ENCODE measurements around the gene CACNB2. TPM values are rescaled to one million over a fixed set of nuclear protein-coding genes. Genes with fewer than 3 reads are reported as not detected.

CACNB2 gene
- total and polyA plus RNA-seq, 10 of the 15 experiments (the other 5 are each of a cell fraction or from before 2014, with no cell fraction given): 0.62 to 8.1 (median 1.2) TPM

DNA sequence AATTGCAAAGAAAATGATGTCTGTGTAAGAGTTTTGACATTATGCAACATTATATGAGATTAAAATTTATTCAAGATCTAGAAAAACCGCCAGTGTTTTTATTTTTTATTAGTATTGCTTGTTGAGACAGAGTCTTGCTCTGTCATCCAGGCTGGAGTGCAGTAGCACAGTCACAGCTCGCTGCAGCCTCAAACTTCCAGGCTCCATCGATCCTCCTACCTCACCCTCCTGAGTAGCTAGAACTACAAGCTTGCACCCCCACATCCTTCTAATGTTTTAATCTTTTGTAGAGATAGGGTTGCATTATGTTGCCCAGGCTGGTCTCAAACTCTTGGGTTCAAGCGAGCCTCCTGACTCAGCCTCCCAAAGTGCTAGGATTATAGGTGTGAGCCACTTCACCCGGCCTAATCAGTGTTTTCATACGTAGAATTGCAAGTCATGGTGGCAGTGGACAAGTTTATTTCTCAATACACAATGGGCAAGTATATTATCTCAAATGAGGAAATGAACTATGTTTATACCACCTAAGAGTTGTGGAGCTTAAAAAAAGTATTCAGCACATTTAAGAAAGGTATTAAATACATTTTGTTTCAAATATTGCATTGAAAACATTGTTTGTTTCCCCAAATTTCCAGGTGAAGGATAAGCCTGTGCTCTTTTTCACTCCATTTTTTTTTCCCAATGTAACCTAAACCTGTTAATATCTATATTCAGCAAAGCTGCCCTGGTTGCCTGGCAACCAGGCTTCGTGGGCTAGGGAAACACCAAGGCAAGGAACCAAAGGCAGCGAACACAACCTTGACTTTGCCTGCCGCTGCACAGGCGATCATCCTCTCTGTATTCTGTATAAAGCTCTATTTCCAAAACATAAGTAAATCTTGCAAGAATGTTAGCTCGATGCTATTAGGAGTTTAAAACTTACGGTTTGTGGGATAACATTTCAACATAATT is 163.9 kb downstream of the CACNB2 start:
- no peaks in the 10 kb centered on the region for H3K9me3 ChIP-seq (replicated peaks; ENCODE audit: control insufficient read depth, insufficient read depth, low read length)
- FAIRE-seq: no peak
- no peak for DNase-seq (ENCODE audit: low read depth, low spot score)
- ChIA-PET SMC1A (ENCODE audit: uncharacterized antibody, unreplicated experiment) (interaction anchor here (0.6 to 1.8 kb wide), 4 partner anchors 8 to 387 kb away, joined by 3 to 5 read pairs (median 3); no protein-coding TSS in a partner anchor), POLR2A (no interaction called here), CTCF (interaction anchor here (1.7 kb wide), 1 partner anchor 8 kb away, joined by 9 read pairs; no protein-coding TSS in a partner anchor), RAD21 (ENCODE audit: unreplicated experiment) (no interaction called here)
- in situ Hi-C loops (cut with MboI): no loop called here
- no TSS peak for BruUV-seq (replicated peaks)
- H3K4me2 ChIP-seq (ENCODE audit: control insufficient read depth, insufficient read depth): no peak overlapping the region
- no peaks in the 10 kb centered on the region for H3K36me3 ChIP-seq (ENCODE audit: control insufficient read depth in 2 of 2, insufficient read depth in 2 of 2, low read length in 1 of 2)
- ATAC-seq: no peak
- H2AFZ ChIP-seq (ENCODE audit: control insufficient read depth, low read depth, low read length): no peak overlapping the region
- H3K27me3 ChIP-seq (replicated peaks in 1 of 2; ENCODE audit: control insufficient read depth in 2 of 2, insufficient read depth in 2 of 2, low read length in 1 of 2): no peaks in the 10 kb centered on the region; a peak in 1 of 4 replicates
- H3K79me2 ChIP-seq (ENCODE audit: control insufficient read depth, insufficient read depth, low read length): no peaks in the 10 kb centered on the region
- TF ChIP-seq RB1 (IDR thresholded peaks at IDR 0.05; ENCODE audit: borderline replicate concordance) (no peak), CHD1 (IDR thresholded peaks at IDR 0.05; ENCODE audit: low read depth, low read length) (no peak), DPF2 (IDR thresholded peaks at IDR 0.05) (no peak), RBBP5 (conservative IDR thresholded peaks at IDR 0.05) (no peak), SIN3A (IDR thresholded peaks at IDR 0.05; ENCODE audit: low read depth, low read length) (no peak), HDGF (IDR thresholded peaks at IDR 0.05) (no peak), KLF5 (IDR thresholded peaks at IDR 0.05; ENCODE audit: partially characterized antibody) (no peak), ASH2L (IDR thresholded peaks at IDR 0.05; ENCODE audit: borderline replicate concordance, low read depth) (no peak), SREBF1 (IDR thresholded peaks at IDR 0.05; ENCODE audit: low read length) (no peak), KAT2A (conservative IDR thresholded peaks at IDR 0.05; ENCODE audit: control insufficient read depth, low read depth, low read length) (no peak), NR2F1 (conservative IDR thresholded peaks at IDR 0.05) (no peak), JUND (IDR thresholded peaks at IDR 0.05; ENCODE audit: low read depth, low read length) (no peak), ZZZ3 (IDR thresholded peaks at IDR 0.05; ENCODE audit: control insufficient read depth, insufficient read length, low read depth) (no peak), IKZF1 (conservative IDR thresholded peaks at IDR 0.05) (no peak), MTA3 (IDR thresholded peaks at IDR 0.05; ENCODE audit: borderline replicate concordance, low read length) (no peak), BHLHE40 (IDR thresholded peaks at IDR 0.05; ENCODE audit: borderline replicate concordance in 1 of 2, low read depth in 2 of 2, low read length in 1 of 2) (no peak), NFYA (IDR thresholded peaks at IDR 0.05; ENCODE audit: borderline replicate concordance, low read depth, low read length) (no peak)
- TF ChIP-seq, protein P1, sequence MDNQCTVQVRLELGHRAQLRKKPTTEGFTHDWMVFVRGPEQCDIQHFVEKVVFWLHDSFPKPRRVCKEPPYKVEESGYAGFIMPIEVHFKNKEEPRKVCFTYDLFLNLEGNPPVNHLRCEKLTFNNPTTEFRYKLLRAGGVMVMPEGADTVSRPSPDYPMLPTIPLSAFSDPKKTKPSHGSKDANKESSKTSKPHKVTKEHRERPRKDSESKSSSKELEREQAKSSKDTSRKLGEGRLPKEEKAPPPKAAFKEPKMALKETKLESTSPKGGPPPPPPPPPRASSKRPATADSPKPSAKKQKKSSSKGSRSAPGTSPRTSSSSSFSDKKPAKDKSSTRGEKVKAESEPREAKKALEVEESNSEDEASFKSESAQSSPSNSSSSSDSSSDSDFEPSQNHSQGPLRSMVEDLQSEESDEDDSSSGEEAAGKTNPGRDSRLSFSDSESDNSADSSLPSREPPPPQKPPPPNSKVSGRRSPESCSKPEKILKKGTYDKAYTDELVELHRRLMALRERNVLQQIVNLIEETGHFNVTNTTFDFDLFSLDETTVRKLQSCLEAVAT (IDR thresholded peaks at IDR 0.05): no peak
- TF ChIP-seq, protein P2, sequence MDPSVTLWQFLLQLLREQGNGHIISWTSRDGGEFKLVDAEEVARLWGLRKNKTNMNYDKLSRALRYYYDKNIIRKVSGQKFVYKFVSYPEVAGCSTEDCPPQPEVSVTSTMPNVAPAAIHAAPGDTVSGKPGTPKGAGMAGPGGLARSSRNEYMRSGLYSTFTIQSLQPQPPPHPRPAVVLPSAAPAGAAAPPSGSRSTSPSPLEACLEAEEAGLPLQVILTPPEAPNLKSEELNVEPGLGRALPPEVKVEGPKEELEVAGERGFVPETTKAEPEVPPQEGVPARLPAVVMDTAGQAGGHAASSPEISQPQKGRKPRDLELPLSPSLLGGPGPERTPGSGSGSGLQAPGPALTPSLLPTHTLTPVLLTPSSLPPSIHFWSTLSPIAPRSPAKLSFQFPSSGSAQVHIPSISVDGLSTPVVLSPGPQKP (IDR thresholded peaks at IDR 0.05; ENCODE audit: low read depth, low read length): no peak
- TF ChIP-seq, protein P3, sequence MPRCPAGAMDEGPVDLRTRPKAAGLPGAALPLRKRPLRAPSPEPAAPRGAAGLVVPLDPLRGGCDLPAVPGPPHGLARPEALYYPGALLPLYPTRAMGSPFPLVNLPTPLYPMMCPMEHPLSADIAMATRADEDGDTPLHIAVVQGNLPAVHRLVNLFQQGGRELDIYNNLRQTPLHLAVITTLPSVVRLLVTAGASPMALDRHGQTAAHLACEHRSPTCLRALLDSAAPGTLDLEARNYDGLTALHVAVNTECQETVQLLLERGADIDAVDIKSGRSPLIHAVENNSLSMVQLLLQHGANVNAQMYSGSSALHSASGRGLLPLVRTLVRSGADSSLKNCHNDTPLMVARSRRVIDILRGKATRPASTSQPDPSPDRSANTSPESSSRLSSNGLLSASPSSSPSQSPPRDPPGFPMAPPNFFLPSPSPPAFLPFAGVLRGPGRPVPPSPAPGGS (IDR thresholded peaks at IDR 0.05; ENCODE audit: borderline replicate concordance, insufficient read depth, low read depth, low read length, poor library complexity, severe bottlenecking): no peak
- WGBS (ENCODE audit: insufficient coverage, insufficient replicate concordance, low lambda C conversion rate, missing lambda C conversion rate): 26% methylated on average over 12 of the region's 12 CpGs
- no peak overlapping the region for H3K27ac ChIP-seq (ENCODE audit: control insufficient read depth, insufficient read depth)
- no peak overlapping the region for H3K9ac ChIP-seq (ENCODE audit: control insufficient read depth, insufficient read depth, low read length)
- intact Hi-C loops (cut with micrococcal nuclease; ENCODE audit: unreplicated experiment): no loop called here
- H4K20me1 ChIP-seq (ENCODE audit: control insufficient read depth, insufficient read depth): no peaks in the 10 kb centered on the region
- H3K4me3 ChIP-seq: no peak overlapping the region
- H3K4me1 ChIP-seq (ENCODE audit: control insufficient read depth, insufficient read depth, low read length): no peaks in the 10 kb centered on the region

All from GM12878 (cell line).